ENCODE measurements around the gene PLPP3. TPM values are rescaled to one million over a fixed set of nuclear protein-coding genes. Genes with fewer than 3 reads are reported as not detected.

Gene PLPP3
- total RNA-seq, 1 experiment from 2014 or later = 8.2 TPM

GRCh38 chr1:56493826-56494225, 85.5 kb downstream of the PLPP3 start:
- H3K36me3 ChIP-seq (ENCODE audit: control insufficient read depth, insufficient read depth, low read length) = no peaks in the 10 kb centered on the region
- no peaks in the 10 kb centered on the region for H3K4me1 ChIP-seq (ENCODE audit: control insufficient read depth, insufficient read depth, low read length)
- BruUV-seq (replicated peaks) = no TSS peak
- intact Hi-C loops (cut with micrococcal nuclease; ENCODE audit: unreplicated experiment) (no loop called here), in situ Hi-C loops (cut with HindIII; ENCODE audit: low pct_unique_long_range_greater_than_20kb, low sequenced_read_pairs) (no loop called here)
- no peak overlapping the region for H3K4me3 ChIP-seq (ENCODE audit: low read depth in 2 of 2, low read length in 2 of 2)
- DNase-seq (ENCODE audit: low read depth, low spot score) = no peak
- H3K9me3 ChIP-seq (ENCODE audit: control insufficient read depth, insufficient read depth, low read depth, low read length) = no peaks in the 10 kb centered on the region
- H3K27ac ChIP-seq (ENCODE audit: low read length) = no peak overlapping the region
- ATAC-seq = no peak
- ChIA-PET CTCF (no interaction called here), POLR2A (no interaction called here)
- TF ChIP-seq POLR2AphosphoS5 (IDR thresholded peaks at IDR 0.05; ENCODE audit: low read depth, low read length) (no peak), TCF7L2 (IDR thresholded peaks at IDR 0.05; ENCODE audit: low read depth, low read length) (no peak), SIN3A (IDR thresholded peaks at IDR 0.05; ENCODE audit: borderline replicate concordance, insufficient read depth, low read depth, low read length) (no peak)
- TF ChIP-seq, protein P1, sequence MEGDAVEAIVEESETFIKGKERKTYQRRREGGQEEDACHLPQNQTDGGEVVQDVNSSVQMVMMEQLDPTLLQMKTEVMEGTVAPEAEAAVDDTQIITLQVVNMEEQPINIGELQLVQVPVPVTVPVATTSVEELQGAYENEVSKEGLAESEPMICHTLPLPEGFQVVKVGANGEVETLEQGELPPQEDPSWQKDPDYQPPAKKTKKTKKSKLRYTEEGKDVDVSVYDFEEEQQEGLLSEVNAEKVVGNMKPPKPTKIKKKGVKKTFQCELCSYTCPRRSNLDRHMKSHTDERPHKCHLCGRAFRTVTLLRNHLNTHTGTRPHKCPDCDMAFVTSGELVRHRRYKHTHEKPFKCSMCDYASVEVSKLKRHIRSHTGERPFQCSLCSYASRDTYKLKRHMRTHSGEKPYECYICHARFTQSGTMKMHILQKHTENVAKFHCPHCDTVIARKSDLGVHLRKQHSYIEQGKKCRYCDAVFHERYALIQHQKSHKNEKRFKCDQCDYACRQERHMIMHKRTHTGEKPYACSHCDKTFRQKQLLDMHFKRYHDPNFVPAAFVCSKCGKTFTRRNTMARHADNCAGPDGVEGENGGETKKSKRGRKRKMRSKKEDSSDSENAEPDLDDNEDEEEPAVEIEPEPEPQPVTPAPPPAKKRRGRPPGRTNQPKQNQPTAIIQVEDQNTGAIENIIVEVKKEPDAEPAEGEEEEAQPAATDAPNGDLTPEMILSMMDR (IDR thresholded peaks at IDR 0.05) = no peak
- TF ChIP-seq, protein P2, sequence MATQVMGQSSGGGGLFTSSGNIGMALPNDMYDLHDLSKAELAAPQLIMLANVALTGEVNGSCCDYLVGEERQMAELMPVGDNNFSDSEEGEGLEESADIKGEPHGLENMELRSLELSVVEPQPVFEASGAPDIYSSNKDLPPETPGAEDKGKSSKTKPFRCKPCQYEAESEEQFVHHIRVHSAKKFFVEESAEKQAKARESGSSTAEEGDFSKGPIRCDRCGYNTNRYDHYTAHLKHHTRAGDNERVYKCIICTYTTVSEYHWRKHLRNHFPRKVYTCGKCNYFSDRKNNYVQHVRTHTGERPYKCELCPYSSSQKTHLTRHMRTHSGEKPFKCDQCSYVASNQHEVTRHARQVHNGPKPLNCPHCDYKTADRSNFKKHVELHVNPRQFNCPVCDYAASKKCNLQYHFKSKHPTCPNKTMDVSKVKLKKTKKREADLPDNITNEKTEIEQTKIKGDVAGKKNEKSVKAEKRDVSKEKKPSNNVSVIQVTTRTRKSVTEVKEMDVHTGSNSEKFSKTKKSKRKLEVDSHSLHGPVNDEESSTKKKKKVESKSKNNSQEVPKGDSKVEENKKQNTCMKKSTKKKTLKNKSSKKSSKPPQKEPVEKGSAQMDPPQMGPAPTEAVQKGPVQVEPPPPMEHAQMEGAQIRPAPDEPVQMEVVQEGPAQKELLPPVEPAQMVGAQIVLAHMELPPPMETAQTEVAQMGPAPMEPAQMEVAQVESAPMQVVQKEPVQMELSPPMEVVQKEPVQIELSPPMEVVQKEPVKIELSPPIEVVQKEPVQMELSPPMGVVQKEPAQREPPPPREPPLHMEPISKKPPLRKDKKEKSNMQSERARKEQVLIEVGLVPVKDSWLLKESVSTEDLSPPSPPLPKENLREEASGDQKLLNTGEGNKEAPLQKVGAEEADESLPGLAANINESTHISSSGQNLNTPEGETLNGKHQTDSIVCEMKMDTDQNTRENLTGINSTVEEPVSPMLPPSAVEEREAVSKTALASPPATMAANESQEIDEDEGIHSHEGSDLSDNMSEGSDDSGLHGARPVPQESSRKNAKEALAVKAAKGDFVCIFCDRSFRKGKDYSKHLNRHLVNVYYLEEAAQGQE (IDR thresholded peaks at IDR 0.05; ENCODE audit: insufficient read depth in 1 of 2, low read depth in 2 of 2, low read length in 1 of 2) = no peak
- H3K27me3 ChIP-seq (ENCODE audit: control insufficient read depth, insufficient read depth, low read length) = no peaks in the 10 kb centered on the region

GRCh38 chr1:56491441-56491840, 87.9 kb downstream of the PLPP3 start:
- H3K36me3 ChIP-seq (ENCODE audit: control insufficient read depth, insufficient read depth, low read length) = no peaks in the 10 kb centered on the region
- ChIA-PET POLR2A (no interaction called here), CTCF (no interaction called here)
- no peak overlapping the region for H3K27ac ChIP-seq (ENCODE audit: low read length)
- intact Hi-C loops (cut with micrococcal nuclease; ENCODE audit: unreplicated experiment) (no loop called here), in situ Hi-C loops (cut with HindIII; ENCODE audit: low pct_unique_long_range_greater_than_20kb, low sequenced_read_pairs) (no loop called here)
- H3K4me1 ChIP-seq (ENCODE audit: control insufficient read depth, insufficient read depth, low read length) = no peaks in the 10 kb centered on the region
- no TSS peak for BruUV-seq (replicated peaks)
- TF ChIP-seq, protein P1 (IDR thresholded peaks at IDR 0.05) = no peak
- TF ChIP-seq TCF7L2 (IDR thresholded peaks at IDR 0.05; ENCODE audit: low read depth, low read length) = no peak
- TF ChIP-seq, protein P2 (IDR thresholded peaks at IDR 0.05; ENCODE audit: insufficient read depth in 1 of 2, low read depth in 2 of 2, low read length in 1 of 2) = no peak
- TF ChIP-seq SIN3A (IDR thresholded peaks at IDR 0.05; ENCODE audit: borderline replicate concordance, insufficient read depth, low read depth, low read length) = no peak
- no peak for DNase-seq (ENCODE audit: low read depth, low spot score)
- no peak for ATAC-seq
- H3K27me3 ChIP-seq (ENCODE audit: control insufficient read depth, insufficient read depth, low read length) = no peaks in the 10 kb centered on the region
- no peak overlapping the region for H3K4me3 ChIP-seq (ENCODE audit: low read depth in 2 of 2, low read length in 2 of 2)
- H3K9me3 ChIP-seq (ENCODE audit: control insufficient read depth, insufficient read depth, low read depth, low read length) = no peaks in the 10 kb centered on the region
